Nephron progenitor cell (in vitro differentiated cells): ENCODE data around the gene SASH3.

Experiments used
- DNase-seq: peaks from one replicate; pipeline ENCODE4 v3.0.0; 2021
- H3K27ac Mint-ChIP-seq: 2 replicates; pipeline ENCODE4 v1.8.0; 2021; ENCODE audit warnings: mild to moderate bottlenecking, moderate library complexity, mixed read lengths
- H3K27me3 Mint-ChIP-seq: 2 replicates; pipeline ENCODE4 v1.8.0; 2021; ENCODE audit warnings: mild to moderate bottlenecking, low read depth, mixed read lengths; ENCODE audit not compliant: poor library complexity
- H3K36me3 Mint-ChIP-seq: 2 replicates; pipeline ENCODE4 v1.8.0; 2021; ENCODE audit warnings: low read depth, mixed read lengths
- H3K4me1 Mint-ChIP-seq: 2 replicates; pipeline ENCODE4 v1.8.0; 2021; ENCODE audit warnings: mixed read lengths
- H3K4me3 Mint-ChIP-seq: 2 replicates; pipeline ENCODE4 v1.8.0; 2021; ENCODE audit warnings: mild to moderate bottlenecking, moderate library complexity, mixed read lengths
- H3K9me3 Mint-ChIP-seq: 2 replicates; pipeline ENCODE4 v1.8.0; 2021; ENCODE audit warnings: mild to moderate bottlenecking, moderate library complexity, mixed read lengths
- CTCF ChIP-seq: fragments of 200-600 bp; sonication (generic); IDR thresholded peaks from 2 replicates; pipeline ENCODE4 v1.5.0; 2021; ENCODE audit warnings: antibody characterized with exemption

Gene SASH3

DNA sequence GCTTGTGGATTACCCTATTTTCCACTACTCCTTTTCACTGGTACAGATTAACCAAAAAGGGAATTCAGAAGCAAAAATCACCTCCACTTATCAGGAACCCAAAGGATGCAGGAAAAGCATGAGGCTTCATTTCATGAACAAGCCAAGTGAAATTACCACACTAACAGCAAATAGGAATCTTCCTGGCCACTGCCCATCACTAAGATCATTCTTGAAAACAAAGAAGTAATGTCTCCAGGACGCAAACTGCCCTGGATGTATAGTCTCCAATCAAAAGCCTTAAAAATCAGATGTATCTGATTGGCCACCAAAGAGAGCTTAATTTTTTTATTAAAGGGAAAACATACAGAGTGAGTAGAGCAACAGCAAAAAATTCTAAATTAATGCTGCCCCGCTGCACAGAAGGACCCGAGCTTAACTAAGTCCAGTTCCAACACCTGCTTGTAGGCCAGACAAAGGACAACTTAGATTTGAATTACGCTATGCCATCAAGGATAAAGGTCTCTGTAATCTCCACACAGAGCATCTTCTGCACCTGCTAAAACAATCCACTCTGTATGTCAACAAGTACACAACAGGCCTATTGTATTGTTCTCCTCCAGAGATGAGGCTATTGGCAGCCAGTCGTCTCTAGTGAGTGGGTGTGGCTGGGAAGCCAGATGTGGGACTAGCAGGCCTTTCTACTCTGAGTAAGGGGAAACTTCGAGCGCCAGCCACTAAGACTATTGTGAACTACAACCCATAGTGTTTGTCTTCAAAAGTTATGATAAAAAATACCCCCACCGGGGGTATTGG lies 51.5 kb downstream of the SASH3 start:
- Mint-ChIP-seq H3K9me3 (peaks cover 28% of the 10 kb centered on the region), H3K27ac (no peak overlapping the region), H3K4me3 (no peak overlapping the region), H3K36me3 (peaks cover 35% of the 10 kb centered on the region), H3K4me1 (no peaks in the 10 kb centered on the region), H3K27me3 (no peaks in the 10 kb centered on the region)
- DNase-seq = no peak
- TF ChIP-seq CTCF = no peak

GRCh38 chrX:129833153-129833990 lies 53.6 kb downstream of the SASH3 start:
- Mint-ChIP-seq H3K4me1 (no peaks in the 10 kb centered on the region), H3K27ac (no peak overlapping the region)
- no peak for TF ChIP-seq CTCF

DNA sequence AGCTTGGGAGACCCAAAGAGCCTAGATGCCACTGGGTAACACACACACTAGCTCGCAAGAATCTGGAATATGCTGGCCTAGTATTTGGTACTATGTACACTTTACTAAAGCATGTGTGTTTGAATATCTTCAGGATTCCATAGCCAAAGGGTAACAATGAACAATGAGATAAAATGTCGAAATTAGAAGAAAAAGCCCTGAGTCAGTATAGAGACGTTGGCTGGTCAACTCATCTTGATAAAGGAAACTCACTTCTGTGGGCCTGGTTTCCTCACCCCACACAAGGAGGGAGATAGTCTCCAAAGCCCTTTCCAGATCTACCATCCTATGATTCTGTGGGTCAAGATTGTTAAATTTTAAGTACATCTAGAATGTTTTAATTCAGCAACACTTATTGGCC lies 57.1 kb downstream of the SASH3 start:
- H3K4me3 Mint-ChIP-seq = no peak overlapping the region
- H3K4me1 Mint-ChIP-seq = peaks cover 31% of the 10 kb centered on the region
- peaks cover 18% of the 10 kb centered on the region for H3K9me3 Mint-ChIP-seq
- TF ChIP-seq CTCF = no peak
- H3K27me3 Mint-ChIP-seq = no peaks in the 10 kb centered on the region
- H3K27ac Mint-ChIP-seq = no peak overlapping the region
- DNase-seq = no peak
- H3K36me3 Mint-ChIP-seq = peaks cover 22% of the 10 kb centered on the region

More at GRCh38 chrX:129833153-129833990, 53.6 kb downstream of the SASH3 start:
- Mint-ChIP-seq H3K9me3 (peaks cover 23% of the 10 kb centered on the region), H3K4me3 (no peak overlapping the region), H3K36me3 (peaks cover 42% of the 10 kb centered on the region), H3K27me3 (no peaks in the 10 kb centered on the region)
- DNase-seq = no peak

DNA sequence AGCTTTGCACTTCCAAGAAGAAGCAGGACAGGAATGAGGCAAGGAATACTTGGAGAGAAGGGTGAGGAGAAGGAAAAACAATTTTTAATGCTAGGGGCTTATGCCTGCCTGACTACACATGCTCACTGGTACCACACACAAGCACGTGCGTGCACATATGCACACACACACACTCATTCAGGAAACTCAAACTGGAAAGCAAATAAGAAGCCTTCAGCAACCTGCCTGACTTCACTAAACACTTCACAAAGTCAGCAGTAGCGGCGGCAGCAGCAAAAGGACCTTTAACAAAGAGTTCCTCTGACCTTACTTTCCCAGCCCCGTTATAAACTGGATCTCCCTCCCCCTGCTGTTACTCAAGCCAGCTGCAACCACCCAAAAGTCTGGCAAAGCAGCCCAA lies 60.6 kb downstream of the SASH3 start:
- Mint-ChIP-seq H3K4me1 (peaks cover 41% of the 10 kb centered on the region), H3K4me3 (peak overlapping the region; percentile 54), H3K9me3 (peaks cover 32% of the 10 kb centered on the region), H3K27me3 (no peaks in the 10 kb centered on the region), H3K36me3 (peaks cover 17% of the 10 kb centered on the region), H3K27ac (peak overlapping the region; percentile 17)
- DNase-seq = no peak
- no peak for TF ChIP-seq CTCF

DNA sequence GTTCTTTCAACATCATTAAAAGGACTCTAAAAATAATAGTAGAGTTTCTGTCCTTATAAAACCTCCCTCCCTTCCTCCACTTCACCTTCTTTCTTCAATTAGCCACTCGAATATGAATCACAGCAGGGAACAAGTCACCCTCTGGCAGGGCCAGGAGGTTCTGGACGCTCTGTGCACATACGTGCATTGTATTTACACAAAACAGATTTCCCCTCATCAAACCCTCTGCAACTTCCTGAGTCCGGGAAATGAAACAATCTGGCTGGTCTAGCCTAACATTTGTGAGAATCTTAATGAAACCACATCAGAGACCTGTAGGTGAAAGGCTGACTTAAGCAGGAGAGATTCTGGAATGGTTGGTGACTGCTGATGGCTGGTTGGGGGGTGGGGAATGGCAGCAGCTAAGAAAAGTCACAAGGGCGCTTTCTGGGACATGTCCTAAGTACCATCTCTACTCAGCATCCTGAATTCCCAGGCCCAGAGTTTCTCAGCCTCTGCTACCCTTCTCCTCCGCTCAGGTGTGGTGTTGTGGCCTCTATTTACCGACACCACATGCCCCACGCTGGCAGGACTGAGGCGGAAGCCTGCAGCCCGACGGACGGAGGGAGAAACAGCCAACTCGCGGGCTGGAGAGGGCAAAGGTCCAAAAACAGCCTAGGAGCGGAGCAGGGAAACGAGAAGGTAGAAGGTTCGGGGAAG lies 62.9 kb downstream of the SASH3 start:
- DNase-seq = no peak
- Mint-ChIP-seq H3K4me3 (peak overlapping the region; percentile 90), H3K27me3 (peaks cover 12% of the 10 kb centered on the region), H3K9me3 (peaks cover 35% of the 10 kb centered on the region), H3K36me3 (peaks cover under 1% of the 10 kb centered on the region), H3K27ac (no peak overlapping the region), H3K4me1 (peaks cover 41% of the 10 kb centered on the region)
- TF ChIP-seq CTCF = no peak
